ENCODE results near the gene TENT4A. TPM values are rescaled to one million over a fixed set of nuclear protein-coding genes. Genes with fewer than 3 reads are reported as not detected.

TENT4A gene
- total RNA-seq, 1 experiment from 2014 or later = 29.2 TPM

GRCh38 chr5:6747103-6747502 lies 33.9 kb downstream of the TENT4A start:
- H3K27me3 Mint-ChIP-seq (ENCODE audit: low read depth) = no peaks in the 10 kb centered on the region
- CTCF ChIA-PET = interaction anchor here (1.2 to 1.5 kb wide), 2 partner anchors 19 to 28 kb away, joined by 3 read pairs; no protein-coding TSS in a partner anchor
- POLR2A ChIA-PET = no interaction called here
- no peak for TF ChIP-seq IRF2 (CRISPR knock-in tag; IDR thresholded peaks at IDR 0.05; ENCODE audit: borderline replicate concordance, low read depth)
- no peak for TF ChIP-seq JUN (CRISPR knock-in tag; IDR thresholded peaks at IDR 0.05)
- TF ChIP-seq, protein P1, sequence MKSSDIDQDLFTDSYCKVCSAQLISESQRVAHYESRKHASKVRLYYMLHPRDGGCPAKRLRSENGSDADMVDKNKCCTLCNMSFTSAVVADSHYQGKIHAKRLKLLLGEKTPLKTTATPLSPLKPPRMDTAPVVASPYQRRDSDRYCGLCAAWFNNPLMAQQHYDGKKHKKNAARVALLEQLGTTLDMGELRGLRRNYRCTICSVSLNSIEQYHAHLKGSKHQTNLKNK (CRISPR knock-in tag; IDR thresholded peaks at IDR 0.05) = no peak
- no peak for TF ChIP-seq ESRRA (CRISPR knock-in tag; IDR thresholded peaks at IDR 0.05; ENCODE audit: borderline replicate concordance)
- no peak for TF ChIP-seq TCF7 (CRISPR knock-in tag; IDR thresholded peaks at IDR 0.05; ENCODE audit: low read depth)
- TF ChIP-seq, protein P2, sequence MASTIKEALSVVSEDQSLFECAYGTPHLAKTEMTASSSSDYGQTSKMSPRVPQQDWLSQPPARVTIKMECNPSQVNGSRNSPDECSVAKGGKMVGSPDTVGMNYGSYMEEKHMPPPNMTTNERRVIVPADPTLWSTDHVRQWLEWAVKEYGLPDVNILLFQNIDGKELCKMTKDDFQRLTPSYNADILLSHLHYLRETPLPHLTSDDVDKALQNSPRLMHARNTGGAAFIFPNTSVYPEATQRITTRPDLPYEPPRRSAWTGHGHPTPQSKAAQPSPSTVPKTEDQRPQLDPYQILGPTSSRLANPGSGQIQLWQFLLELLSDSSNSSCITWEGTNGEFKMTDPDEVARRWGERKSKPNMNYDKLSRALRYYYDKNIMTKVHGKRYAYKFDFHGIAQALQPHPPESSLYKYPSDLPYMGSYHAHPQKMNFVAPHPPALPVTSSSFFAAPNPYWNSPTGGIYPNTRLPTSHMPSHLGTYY (CRISPR knock-in tag; IDR thresholded peaks at IDR 0.05) = no peak
- TF ChIP-seq, protein P3, sequence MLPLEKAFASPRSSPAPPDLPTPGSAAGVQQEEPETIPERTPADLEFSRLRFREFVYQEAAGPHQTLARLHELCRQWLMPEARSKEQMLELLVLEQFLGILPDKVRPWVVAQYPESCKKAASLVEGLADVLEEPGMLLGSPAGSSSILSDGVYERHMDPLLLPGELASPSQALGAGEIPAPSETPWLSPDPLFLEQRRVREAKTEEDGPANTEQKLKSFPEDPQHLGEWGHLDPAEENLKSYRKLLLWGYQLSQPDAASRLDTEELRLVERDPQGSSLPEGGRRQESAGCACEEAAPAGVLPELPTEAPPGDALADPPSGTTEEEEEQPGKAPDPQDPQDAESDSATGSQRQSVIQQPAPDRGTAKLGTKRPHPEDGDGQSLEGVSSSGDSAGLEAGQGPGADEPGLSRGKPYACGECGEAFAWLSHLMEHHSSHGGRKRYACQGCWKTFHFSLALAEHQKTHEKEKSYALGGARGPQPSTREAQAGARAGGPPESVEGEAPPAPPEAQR (CRISPR knock-in tag; IDR thresholded peaks at IDR 0.05) = no peak
- H3K9me3 Mint-ChIP-seq = no peaks in the 10 kb centered on the region
- H3K27ac Mint-ChIP-seq = peak overlapping the region; percentile 28; the same call in 1 of the 2 replicates
- H3K36me3 Mint-ChIP-seq = peaks cover 72% of the 10 kb centered on the region
- ATAC-seq (no peak), DNase-seq (ENCODE audit: low spot score) (no peak)
- H3K4me3 Mint-ChIP-seq = no peak overlapping the region
- H3K4me1 Mint-ChIP-seq = peaks cover 25% of the 10 kb centered on the region

DNA sequence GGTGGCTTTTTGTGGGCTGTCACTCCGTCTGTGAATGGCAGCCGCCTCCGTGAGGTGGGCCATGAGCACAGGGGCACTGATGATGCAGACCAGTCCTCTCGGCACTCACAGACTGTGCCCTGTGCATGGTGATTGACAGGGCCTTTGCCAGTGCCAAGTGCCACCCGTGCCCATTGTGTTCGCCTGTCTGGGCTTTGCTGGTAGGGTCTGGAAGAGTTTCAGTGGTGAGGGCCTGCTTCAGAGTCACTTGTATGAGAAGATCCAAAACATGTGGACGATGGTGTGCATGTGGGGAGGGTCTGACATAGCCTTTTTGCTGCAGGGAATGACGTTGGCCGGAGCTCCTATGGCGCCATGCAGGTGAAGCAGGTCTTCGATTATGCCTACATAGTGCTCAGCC lies 34.9 kb downstream of the TENT4A start:
- CTCF ChIA-PET = interaction anchor here (1.2 to 1.5 kb wide), 2 partner anchors 18 to 27 kb away, joined by 3 read pairs; no protein-coding TSS in a partner anchor
- no peak for TF ChIP-seq ZNF423 (CRISPR knock-in tag; IDR thresholded peaks at IDR 0.05)
- H3K27me3 Mint-ChIP-seq (ENCODE audit: low read depth) = no peaks in the 10 kb centered on the region
- ATAC-seq (no peak), DNase-seq (ENCODE audit: low spot score) (no peak)
- H3K36me3 Mint-ChIP-seq = peaks cover 72% of the 10 kb centered on the region
- POLR2A ChIA-PET = no interaction called here
- H3K27ac Mint-ChIP-seq = peak overlapping the region; percentile 52
- H3K4me1 Mint-ChIP-seq = peaks cover 25% of the 10 kb centered on the region
- no peak overlapping the region for H3K4me3 Mint-ChIP-seq
- no peaks in the 10 kb centered on the region for H3K9me3 Mint-ChIP-seq

DNA sequence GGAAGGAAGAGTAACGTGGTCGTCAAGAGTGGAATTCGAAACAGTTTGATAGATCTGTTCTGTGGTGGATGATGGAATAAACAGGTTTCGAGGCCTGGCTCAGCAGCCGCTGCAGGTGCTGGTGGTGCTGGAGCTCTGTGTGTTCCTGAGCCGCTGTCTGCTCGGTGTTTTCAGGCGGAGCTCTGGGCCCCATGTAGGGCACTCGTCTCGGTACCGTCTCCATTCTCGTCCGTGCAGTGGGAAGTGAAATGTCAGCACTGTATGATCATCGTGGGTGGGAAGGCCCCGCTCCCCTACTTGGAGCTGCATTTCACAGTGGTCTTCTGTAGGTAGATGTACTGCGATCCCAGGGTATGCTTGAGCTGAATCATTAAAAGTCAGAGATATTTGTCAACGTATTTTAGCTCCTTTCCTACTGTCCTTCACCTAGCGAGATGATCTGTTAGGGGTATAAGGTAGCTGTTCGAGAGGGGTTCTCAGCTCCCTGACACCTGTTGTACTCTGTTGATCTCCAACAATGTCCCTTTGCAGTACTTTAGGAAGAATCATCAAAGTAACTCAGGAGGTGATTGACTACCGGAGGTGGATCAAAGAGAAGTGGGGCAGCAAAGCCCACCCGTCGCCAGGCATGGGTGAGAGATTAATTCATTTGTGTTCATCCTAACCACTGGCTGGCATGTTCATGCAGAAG lies 35.9 kb downstream of the TENT4A start:
- Mint-ChIP-seq H3K27me3 (ENCODE audit: low read depth) (no peaks in the 10 kb centered on the region), H3K9me3 (no peaks in the 10 kb centered on the region), H3K4me1 (peaks cover 25% of the 10 kb centered on the region), H3K4me3 (no peak overlapping the region), H3K36me3 (peaks cover 72% of the 10 kb centered on the region), H3K27ac (peak overlapping the region; percentile 52; the same call in 1 of the 2 replicates)
- ATAC-seq = no peak
- ChIA-PET POLR2A (no interaction called here), CTCF (interaction anchor here (1.3 kb wide), 1 partner anchor 10 kb away, joined by 5 read pairs; no protein-coding TSS in a partner anchor)
- DNase-seq (ENCODE audit: low spot score) = no peak
- no peak for TF ChIP-seq MXD4 (CRISPR knock-in tag; IDR thresholded peaks at IDR 0.05; ENCODE audit: borderline replicate concordance)

DNA sequence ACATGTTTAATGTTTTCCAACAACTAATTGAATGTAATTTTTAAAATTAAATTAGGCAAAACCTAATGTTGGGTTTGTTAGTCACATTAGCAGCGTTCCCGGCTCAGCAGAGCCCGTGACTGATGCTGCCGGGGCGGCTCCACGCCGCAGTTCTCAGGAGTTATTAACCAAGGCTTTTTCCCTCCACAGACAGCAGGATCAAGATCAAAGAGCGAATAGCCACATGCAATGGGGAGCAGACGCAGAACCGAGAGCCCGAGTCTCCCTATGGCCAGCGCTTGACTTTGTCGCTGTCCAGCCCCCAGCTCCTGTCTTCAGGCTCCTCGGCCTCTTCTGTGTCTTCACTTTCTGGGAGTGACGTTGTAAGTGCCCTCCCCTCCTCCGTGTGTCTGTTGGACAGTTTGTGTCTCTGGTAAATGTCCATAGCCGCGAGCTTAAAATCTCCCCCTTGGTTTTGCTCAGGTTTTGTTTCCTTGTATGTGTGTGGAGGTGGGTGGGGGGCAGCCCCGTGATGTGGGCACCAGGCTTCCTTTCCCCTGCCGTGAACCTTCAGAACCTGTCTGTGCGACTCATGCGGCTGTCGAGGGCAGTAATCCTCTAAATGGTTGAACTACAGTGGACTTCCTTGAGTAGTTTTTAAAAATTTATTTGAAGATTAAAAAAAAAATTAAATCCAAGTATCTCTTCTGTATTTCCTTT lies 37.1 kb downstream of the TENT4A start:
- Mint-ChIP-seq H3K4me3 (no peak overlapping the region), H3K9me3 (no peaks in the 10 kb centered on the region), H3K27ac (no peak overlapping the region), H3K36me3 (peaks cover 82% of the 10 kb centered on the region), H3K27me3 (ENCODE audit: low read depth) (no peaks in the 10 kb centered on the region), H3K4me1 (peaks cover 25% of the 10 kb centered on the region)
- no peak for ATAC-seq
- no peak for DNase-seq (ENCODE audit: low spot score)
- ChIA-PET POLR2A (no interaction called here), CTCF (interaction anchor here (0.5 kb wide), 1 partner anchor 89 kb away, joined by 4 read pairs; no protein-coding TSS in a partner anchor)
- no peak for TF ChIP-seq SMAD3 (CRISPR knock-in tag; IDR thresholded peaks at IDR 0.05; ENCODE audit: borderline replicate concordance)
- TF ChIP-seq, protein P4, sequence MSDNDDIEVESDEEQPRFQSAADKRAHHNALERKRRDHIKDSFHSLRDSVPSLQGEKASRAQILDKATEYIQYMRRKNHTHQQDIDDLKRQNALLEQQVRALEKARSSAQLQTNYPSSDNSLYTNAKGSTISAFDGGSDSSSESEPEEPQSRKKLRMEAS (CRISPR knock-in tag; IDR thresholded peaks at IDR 0.05) = no peak
- TF ChIP-seq, protein P5, sequence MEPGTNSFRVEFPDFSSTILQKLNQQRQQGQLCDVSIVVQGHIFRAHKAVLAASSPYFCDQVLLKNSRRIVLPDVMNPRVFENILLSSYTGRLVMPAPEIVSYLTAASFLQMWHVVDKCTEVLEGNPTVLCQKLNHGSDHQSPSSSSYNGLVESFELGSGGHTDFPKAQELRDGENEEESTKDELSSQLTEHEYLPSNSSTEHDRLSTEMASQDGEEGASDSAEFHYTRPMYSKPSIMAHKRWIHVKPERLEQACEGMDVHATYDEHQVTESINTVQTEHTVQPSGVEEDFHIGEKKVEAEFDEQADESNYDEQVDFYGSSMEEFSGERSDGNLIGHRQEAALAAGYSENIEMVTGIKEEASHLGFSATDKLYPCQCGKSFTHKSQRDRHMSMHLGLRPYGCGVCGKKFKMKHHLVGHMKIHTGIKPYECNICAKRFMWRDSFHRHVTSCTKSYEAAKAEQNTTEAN (CRISPR knock-in tag; IDR thresholded peaks at IDR 0.05) = no peak
- TF ChIP-seq FOXK1 (CRISPR knock-in tag; IDR thresholded peaks at IDR 0.05) = no peak
- TF ChIP-seq, protein P6, sequence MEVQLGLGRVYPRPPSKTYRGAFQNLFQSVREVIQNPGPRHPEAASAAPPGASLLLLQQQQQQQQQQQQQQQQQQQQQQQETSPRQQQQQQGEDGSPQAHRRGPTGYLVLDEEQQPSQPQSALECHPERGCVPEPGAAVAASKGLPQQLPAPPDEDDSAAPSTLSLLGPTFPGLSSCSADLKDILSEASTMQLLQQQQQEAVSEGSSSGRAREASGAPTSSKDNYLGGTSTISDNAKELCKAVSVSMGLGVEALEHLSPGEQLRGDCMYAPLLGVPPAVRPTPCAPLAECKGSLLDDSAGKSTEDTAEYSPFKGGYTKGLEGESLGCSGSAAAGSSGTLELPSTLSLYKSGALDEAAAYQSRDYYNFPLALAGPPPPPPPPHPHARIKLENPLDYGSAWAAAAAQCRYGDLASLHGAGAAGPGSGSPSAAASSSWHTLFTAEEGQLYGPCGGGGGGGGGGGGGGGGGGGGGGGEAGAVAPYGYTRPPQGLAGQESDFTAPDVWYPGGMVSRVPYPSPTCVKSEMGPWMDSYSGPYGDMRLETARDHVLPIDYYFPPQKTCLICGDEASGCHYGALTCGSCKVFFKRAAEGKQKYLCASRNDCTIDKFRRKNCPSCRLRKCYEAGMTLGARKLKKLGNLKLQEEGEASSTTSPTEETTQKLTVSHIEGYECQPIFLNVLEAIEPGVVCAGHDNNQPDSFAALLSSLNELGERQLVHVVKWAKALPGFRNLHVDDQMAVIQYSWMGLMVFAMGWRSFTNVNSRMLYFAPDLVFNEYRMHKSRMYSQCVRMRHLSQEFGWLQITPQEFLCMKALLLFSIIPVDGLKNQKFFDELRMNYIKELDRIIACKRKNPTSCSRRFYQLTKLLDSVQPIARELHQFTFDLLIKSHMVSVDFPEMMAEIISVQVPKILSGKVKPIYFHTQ (CRISPR knock-in tag; IDR thresholded peaks at IDR 0.05) = no peak
- no peak for TF ChIP-seq MYBL2 (CRISPR knock-in tag; IDR thresholded peaks at IDR 0.05)
- TF ChIP-seq, protein P7, sequence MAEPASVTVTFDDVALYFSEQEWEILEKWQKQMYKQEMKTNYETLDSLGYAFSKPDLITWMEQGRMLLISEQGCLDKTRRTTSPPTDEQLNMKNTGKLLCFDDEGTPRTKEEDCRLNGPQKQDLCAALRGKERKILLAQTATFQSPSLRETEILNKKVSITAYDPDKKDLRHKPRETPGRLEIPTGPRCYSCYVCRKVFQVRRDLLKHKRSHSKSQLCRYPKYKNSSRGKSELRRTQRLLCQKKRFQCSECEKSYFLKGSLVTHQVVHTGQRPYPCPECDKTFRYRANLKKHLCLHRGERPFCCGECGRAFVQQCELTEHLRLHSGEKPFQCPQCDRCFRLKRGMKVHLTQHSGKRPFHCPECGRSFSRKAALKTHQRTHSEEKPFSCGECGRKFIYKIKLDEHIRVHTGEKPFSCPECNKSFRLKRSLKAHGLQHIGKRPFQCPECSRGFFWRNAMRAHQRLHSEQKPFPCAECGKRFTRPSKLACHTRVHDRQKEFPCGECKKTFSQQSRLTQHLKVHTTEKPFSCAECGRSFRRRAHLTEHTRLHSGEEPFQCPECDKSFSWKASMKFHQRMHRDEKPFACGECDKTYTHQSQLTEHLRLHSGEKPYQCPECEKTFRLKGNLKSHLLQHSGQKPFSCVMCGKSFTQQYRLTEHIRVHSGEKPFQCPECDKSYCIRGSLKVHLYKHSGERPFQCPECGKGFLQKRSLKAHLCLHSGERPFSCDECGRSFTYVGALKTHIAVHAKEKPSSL (CRISPR knock-in tag; conservative IDR thresholded peaks at IDR 0.05) = no peak
- TF ChIP-seq ZNF423 (CRISPR knock-in tag; IDR thresholded peaks at IDR 0.05) = no peak
- TF ChIP-seq ZNF396 (CRISPR knock-in tag; IDR thresholded peaks at IDR 0.05; ENCODE audit: borderline replicate concordance) = no peak

Measured in WTC11 (cell line).